ENCODE measurements around the gene SPRY4. TPM values are rescaled to one million over a fixed set of nuclear protein-coding genes. Genes with fewer than 3 reads are reported as not detected.

The SPRY4 gene
- total and polyA plus RNA-seq, 4 donors: 2.7 to 9.6 (median 4.9) TPM

GRCh38 chr5:142313275-142313674, 11.5 kb downstream of the SPRY4 start:
- TF ChIP-seq RXRA (IDR thresholded peaks at IDR 0.05): no peak
- no peak for TF ChIP-seq GABPA (IDR thresholded peaks at IDR 0.05 in 1 of 2, conservative IDR thresholded peaks at IDR 0.05 in 1 of 2)
- H3K9me3 ChIP-seq (ENCODE audit: control insufficient read depth in 4 of 4, low read length in 3 of 4): no peaks in the 10 kb centered on the region
- peaks cover 0 to 20% (median 9%) of the 10 kb centered on the region in 4 donors for H3K36me3 ChIP-seq (ENCODE audit: control insufficient read depth in 4 of 4, insufficient read depth in 3 of 4, low read depth in 1 of 4, low read length in 3 of 4)
- DNase-seq (ENCODE audit: low spot score): no peak
- no peak overlapping the region for H3K4me3 ChIP-seq (ENCODE audit: low read depth in 1 of 3, low read length in 3 of 3)
- H3K4me1 ChIP-seq (ENCODE audit: control insufficient read depth in 4 of 4, insufficient read depth in 4 of 4, low read length in 3 of 4): peaks cover 0 to 29% (median 11%) of the 10 kb centered on the region in 4 donors
- H3K27ac ChIP-seq (ENCODE audit: low read depth in 1 of 2, low read length in 2 of 2): no peak overlapping the region
- no peaks in the 10 kb centered on the region for H3K27me3 ChIP-seq (ENCODE audit: control insufficient read depth in 4 of 4, insufficient read depth in 4 of 4, low read length in 3 of 4)
- H3K9ac ChIP-seq (ENCODE audit: low read depth in 1 of 2, low read length in 2 of 2): no peak overlapping the region
- WGBS: 90% methylated on average over 10 of the region's 10 CpGs

GRCh38 chr5:142312399-142312798, 12.4 kb downstream of the SPRY4 start:
- no peak for DNase-seq (ENCODE audit: low spot score)
- peaks cover 0 to 28% (median 8%) of the 10 kb centered on the region in 4 donors for H3K4me1 ChIP-seq (ENCODE audit: control insufficient read depth in 4 of 4, insufficient read depth in 4 of 4, low read length in 3 of 4)

More at GRCh38 chr5:142312399-142312798, 12.4 kb downstream of the SPRY4 start:
- H3K27me3 ChIP-seq (ENCODE audit: control insufficient read depth in 4 of 4, insufficient read depth in 4 of 4, low read length in 3 of 4): no peaks in the 10 kb centered on the region
- no peak overlapping the region for H3K4me3 ChIP-seq (ENCODE audit: low read depth in 1 of 3, low read length in 3 of 3)
- no peak overlapping the region for H3K27ac ChIP-seq (ENCODE audit: low read depth in 1 of 2, low read length in 2 of 2)
- 93% methylated on average over 5 of the region's 5 CpGs for WGBS
- no peaks in the 10 kb centered on the region for H3K9me3 ChIP-seq (ENCODE audit: control insufficient read depth in 4 of 4, low read length in 3 of 4)
- H3K9ac ChIP-seq (ENCODE audit: low read depth in 1 of 2, low read length in 2 of 2): no peak overlapping the region
- no peak for TF ChIP-seq NR2F2 (IDR thresholded peaks at IDR 0.05)
- TF ChIP-seq CTCF (IDR thresholded peaks at IDR 0.05; ENCODE audit: low read depth, low read length, missing input control): no peak
- TF ChIP-seq HNF4G (IDR thresholded peaks at IDR 0.05): no peak
- TF ChIP-seq ATF3 (IDR thresholded peaks at IDR 0.05): no peak
- TF ChIP-seq HNF4A (conservative IDR thresholded peaks at IDR 0.05): no peak
- no peak for TF ChIP-seq ZBTB33 (IDR thresholded peaks at IDR 0.05)
- no peak for TF ChIP-seq RAD21 (IDR thresholded peaks at IDR 0.05)
- no peak for TF ChIP-seq GABPA (IDR thresholded peaks at IDR 0.05 in 1 of 2, conservative IDR thresholded peaks at IDR 0.05 in 1 of 2)
- TF ChIP-seq FOXA2 (IDR thresholded peaks at IDR 0.05): no peak
- no peak for TF ChIP-seq REST (IDR thresholded peaks at IDR 0.05)
- TF ChIP-seq SP1 (IDR thresholded peaks at IDR 0.05): no peak
- H3K36me3 ChIP-seq (ENCODE audit: control insufficient read depth in 4 of 4, insufficient read depth in 3 of 4, low read depth in 1 of 4, low read length in 3 of 4): peaks cover 0 to 20% (median 9%) of the 10 kb centered on the region in 4 donors

Data from liver (tissue), 9 donors.